Measurements from ENCODE around the gene ANXA3.

- TF ChIP-seq CTCF (IDR thresholded peaks at IDR 0.05) = no peak
- TF ChIP-seq POLR2A (IDR thresholded peaks at IDR 0.05) = no peak
- no peak for TF ChIP-seq EP300 (IDR thresholded peaks at IDR 0.05)
Observed at GRCh38 chr4:78567500-78568060, 16.0 kb downstream of the ANXA3 start.

Data from gastroesophageal sphincter (tissue), 3 donors.